Astrocyte of the spinal cord (primary cell): Measurements from ENCODE around the gene EXOSC9.

Experiments
- DNase-seq: peaks from one replicate; pipeline ENCODE4 v3.0.0; 2011; ENCODE audit warnings: low read depth, low spot score
- H3K4me3 ChIP-seq: 2 replicates; pipeline ENCODE4 v1.5.1; 2011; ENCODE audit warnings: low read depth, mild to moderate bottlenecking, low read length, moderate library complexity
- CTCF ChIP-seq: IDR thresholded peaks from 2 replicates; pipeline ENCODE4 v1.5.1; 2012; ENCODE audit warnings: low read depth, mild to moderate bottlenecking, low read length, inconsistent platforms
- in situ Hi-C: cut with HindIII; loops from 2 replicates; pipeline ENCODE4 v1.10.0; 2017; ENCODE audit warnings: low sequenced_read_pairs

The EXOSC9 gene

GRCh38 chr4:121863799-121864198 is 62.7 kb downstream of the EXOSC9 start:
- no peak for TF ChIP-seq CTCF
- in situ Hi-C loops = no loop called here
- no peak overlapping the region for H3K4me3 ChIP-seq
- peak; percentile 5 for DNase-seq
